ENCODE results near the gene FAM161A.

- no peak for TF ChIP-seq CTCF (IDR thresholded peaks at IDR 0.05)
- TF ChIP-seq POLR2A (IDR thresholded peaks at IDR 0.05) = no peak
Measured at GRCh38 chr2:61816480-61817355, 37.1 kb downstream of the FAM161A start.

Measured in esophagus squamous epithelium (tissue), 4 donors.